GM18498 (cell line): ENCODE data around the gene CACNA1C.
A peak's percentile ranks its signal among the peaks of the same experiment; 100 is the strongest.

Experiments used
- ATAC-seq: cut with Tn5 transposase; IDR thresholded peaks from one replicate; pipeline ENCODE4 v1.9.1; 2021; ENCODE audit warnings: mild to moderate bottlenecking, moderate library complexity; ENCODE audit not compliant: unreplicated experiment

Gene CACNA1C

GRCh38 chr12:2353691-2354090 is 300.9 kb downstream of the CACNA1C start:
- no peak for ATAC-seq

- no peak for ATAC-seq
These were observed 301.6 kb downstream of the CACNA1C start for GRCh38 chr12:2354151-2354991.

GRCh38 chr12:2355198-2355597 is 302.4 kb downstream of the CACNA1C start:
- ATAC-seq, result no peak

DNA sequence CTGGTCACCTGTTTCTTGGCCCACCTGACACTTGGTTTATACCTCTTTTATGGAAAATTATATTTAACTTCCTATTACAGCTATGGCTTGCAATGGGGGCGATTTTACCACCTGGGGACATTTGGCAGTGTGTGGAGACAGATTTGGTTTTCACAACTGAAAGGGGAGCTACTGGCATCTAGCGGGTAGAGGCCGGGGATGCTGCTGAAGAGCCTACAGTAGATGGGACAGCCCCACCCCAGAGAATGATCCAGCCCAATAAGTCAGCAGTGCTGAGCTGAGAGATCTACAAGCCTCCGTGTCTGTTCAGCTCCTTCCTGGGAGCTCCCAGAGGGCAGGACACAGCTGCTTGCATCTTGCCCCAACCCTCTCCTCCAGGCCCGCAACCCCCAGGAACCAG is 302.8 kb downstream of the CACNA1C start:
- no peak for ATAC-seq

GRCh38 chr12:2356601-2357125 is 303.9 kb downstream of the CACNA1C start:
- no peak for ATAC-seq

GRCh38 chr12:2358986-2359658 is 306.3 kb downstream of the CACNA1C start:
- ATAC-seq, result no peak

GRCh38 chr12:2359725-2360629 is 307.2 kb downstream of the CACNA1C start:
- no peak for ATAC-seq

DNA sequence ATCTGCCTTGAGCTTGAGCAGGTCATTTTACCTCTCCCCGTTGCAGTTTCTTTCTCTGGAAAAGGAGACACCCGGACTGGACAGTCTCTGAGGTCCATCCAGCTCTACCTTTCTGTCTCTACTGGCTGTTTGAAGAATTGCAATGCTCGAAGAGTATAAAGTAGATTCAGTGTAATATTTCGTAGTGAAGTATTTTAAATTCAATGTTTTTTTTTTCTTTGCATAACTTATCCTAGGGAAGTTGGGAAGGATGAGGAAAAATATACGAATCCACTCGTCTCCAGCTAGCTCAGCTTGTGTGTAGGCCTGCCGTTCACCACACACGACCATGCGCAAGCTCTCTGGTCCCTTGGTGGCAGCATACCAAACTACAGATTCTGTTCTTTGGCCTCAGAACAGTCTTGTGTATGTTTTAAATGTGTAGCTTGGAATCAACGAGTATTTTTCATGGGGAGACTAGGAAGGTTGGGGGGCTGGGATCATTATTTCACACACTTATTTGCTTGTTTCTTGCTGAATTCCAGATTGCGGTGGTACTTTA is 307.9 kb downstream of the CACNA1C start:
- no peak for ATAC-seq

GRCh38 chr12:2363836-2364609 is 311.2 kb downstream of the CACNA1C start:
- no peak for ATAC-seq

DNA sequence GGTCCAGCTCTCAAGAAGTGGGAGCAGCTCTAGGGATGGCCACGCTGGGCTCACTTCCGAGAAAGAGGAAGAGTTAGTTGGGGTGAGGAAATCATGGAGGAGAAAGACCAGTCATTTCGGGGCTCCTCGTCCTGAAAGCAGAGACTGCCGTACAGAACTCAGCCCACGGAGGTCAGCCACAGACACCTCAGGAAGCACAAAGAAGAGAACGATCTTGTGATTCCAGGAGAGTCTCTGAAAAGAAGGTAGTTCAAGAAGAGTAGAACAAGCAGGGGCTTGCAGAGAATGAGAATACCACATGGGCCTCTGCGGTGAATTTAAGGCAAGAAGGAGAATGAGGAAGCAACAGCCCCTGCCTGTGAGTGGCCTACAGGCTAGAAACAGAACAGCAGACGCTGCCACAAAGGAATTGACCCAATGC is 311.9 kb downstream of the CACNA1C start:
- ATAC-seq, result no peak

DNA sequence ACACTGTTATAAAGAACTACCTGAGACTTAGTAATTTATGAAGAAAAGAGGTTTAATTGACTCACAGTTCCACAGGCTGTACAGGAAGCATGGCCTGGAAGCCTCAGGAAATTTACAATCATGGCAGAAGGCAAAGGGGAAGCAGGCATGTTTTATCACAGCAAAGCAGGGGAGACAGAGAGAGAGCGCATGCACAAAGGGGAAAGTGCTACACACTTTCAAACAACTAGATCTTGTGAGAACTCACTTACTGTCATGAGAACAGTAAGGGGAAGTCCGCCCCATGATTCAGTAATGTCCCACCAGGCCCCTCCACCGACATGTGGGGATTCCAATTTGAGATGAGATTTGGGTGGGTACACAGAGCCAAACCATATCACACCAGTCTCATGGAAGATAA is 313.9 kb downstream of the CACNA1C start:
- no peak for ATAC-seq

DNA sequence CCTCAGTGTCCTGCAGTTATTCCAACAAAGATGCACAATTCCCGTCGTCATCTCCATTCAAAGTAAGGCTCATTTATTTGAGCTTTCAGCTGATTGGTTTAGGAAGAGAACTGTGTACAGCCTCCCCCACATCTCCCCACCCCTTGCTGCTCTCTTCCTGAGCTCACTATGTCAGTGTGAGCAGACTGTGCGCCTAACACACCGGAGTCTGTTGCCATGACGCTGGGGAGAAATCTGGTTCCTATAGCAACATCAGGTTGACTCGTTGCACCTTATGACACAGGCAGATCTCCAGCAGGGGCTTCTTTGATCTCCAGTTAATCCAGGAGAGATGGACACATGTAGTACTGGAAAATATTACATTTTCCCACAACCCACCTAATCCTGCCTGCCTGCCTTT is 319.4 kb downstream of the CACNA1C start:
- ATAC-seq, result no peak

DNA sequence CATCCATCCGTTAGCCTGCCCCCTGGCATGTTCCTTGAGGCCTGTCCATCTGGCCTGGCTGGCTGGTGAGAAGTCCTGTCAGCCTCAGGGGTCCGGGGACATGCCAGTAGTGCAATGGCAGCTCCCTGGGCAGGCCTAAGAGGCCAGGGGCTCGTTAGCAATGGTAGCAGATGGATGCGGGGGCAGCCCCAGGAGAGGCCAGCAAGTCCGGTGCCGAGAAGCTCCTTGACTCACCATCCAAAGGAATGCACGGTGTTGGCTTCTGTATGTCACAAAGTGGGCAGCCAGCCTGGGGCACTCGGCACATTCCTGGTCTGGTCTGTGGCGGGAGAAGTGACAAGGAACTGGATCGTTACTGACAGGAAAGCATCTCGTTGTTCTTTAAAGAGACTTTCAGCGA is 319.9 kb downstream of the CACNA1C start:
- ATAC-seq, result no peak

DNA sequence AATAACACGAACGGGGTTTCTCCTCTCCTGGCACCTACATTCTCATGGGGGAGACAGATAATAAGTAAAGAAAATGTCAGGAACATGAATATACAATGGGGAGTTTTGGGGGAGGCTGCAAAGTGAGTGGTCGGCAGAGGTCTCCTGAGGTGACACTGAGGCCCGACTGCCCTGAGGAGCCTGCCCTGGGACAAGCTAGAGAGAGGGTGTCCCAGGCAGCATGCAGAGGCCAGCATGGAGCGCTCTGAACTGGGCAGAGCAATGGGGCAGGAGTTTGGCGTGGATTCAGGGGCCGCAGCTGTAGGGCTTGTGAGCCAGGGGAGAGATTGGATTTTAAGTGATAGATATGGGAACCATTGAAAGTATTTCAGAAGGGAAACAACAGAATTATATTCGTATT is 320.5 kb downstream of the CACNA1C start:
- no peak for ATAC-seq

DNA sequence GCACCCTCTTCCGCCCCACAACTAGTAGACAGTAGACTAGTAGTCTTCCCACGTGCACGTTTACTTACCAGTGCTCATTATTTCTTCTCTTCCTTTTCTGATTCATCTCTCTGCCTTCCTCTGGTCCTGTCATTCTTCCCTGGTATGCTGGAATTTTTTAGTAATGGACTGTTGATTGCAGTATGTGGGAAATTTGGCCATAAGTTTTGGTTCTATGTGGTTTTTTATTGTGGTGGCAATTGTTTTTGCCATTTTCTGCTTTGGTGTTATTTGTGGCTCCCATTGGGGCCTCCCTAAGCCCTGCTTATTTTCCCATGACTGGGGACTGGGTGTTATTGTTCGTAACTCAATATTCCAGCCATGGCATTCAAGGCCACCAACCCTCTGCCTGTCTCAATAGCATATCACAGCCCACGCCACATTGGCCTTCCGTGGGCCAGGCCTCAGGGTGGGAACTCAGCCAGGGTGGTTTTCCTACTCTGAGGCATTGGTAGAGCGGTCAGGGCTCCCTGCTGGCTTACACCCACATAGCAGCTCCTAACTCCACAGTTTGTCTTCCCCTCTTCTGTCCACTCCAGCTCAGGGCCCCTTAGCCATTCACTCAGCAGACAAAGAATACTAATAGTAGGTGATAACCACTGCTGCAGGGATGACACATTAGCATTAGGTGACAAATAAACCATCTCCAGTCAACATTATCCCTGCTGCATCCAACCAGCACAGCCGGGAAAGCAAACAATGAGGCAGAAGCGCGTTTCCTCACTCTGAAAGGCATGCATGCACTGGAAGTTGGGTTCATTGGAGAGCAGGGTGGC is 321.5 kb downstream of the CACNA1C start:
- no peak for ATAC-seq

DNA sequence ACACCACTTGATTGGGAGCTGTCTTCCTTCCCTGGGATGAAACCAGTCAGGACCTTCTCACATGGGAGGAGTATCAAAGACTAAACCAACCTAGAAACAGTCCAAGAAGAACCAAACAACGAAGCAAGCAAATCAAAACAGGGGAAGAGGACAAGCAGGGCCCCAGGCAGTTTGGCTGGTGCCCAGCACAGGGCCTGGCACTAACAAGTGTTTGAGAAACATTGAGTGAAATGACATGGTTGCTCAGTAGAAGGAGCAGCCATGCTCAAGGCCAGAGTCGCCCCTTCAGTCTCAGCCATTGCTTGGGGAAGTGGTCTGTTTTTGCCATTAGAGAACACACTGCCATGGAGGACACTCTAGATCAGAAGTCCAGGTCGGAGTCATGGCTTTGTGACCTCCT is 323.1 kb downstream of the CACNA1C start:
- ATAC-seq, result no peak

DNA sequence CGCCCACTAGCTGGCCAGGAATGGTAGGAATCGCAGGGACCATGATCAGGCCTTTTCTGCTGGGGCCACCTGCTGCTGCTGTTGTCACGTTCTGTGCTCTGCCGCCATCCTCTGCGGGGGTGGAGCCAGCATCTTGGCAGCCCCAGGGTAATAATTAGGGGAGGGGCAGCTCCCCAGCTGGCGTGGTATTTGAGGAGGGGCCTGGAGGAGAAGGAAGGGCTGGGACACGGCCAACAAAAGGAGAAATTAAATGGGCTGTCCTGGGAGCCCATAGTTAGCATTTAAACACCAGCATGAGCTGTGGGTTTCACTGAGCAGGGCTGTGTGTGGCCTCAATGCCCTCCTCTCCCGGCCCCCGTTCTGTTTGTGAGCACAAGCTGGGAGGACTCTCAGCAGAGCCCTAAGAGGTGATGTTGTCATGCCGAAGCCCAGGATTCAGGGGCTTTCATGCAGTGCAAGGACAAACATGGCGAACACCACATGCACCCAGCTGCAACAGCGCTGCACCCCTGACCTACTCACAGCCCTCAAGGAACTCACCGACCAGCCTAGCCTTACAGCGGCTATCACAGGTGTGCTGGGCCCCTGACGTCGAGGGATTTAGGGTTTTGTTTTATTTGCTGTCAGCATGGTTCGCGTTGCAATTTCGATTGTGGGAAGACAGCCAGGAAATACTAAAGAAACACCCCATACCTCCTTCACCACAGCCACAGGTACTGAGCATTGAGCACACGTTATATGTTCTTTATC is 324.3 kb downstream of the CACNA1C start:
- no peak for ATAC-seq

DNA sequence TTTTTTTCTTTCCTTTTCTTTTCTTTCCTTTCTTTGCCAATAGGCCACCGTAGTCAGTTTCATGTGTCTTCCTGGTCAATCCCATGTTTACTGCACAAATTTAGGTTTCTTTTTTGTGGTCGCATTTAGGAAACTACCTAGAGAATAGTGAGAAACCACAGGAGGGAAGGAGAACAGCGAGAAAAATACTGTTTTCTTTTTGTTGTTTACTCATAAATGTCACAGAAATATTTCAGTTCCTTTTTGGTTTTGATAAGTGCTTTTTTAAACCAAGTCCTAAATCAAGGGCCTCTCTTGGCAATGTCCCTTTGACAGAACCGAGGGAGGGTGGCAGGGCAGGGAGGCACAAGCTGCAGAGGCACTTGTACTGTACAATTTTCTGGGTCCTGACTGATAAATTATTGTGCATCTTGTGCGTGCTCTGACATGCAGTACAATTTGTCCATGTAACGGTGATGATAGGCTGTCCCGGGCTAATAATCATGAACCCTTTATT is 326.1 kb downstream of the CACNA1C start:
- peak; percentile 46 for ATAC-seq
